ENCODE data around the gene TTC1.

The TTC1 gene

GRCh38 chr5:160087199-160087598, 78.3 kb downstream of the TTC1 start:
- DNase-seq (ENCODE audit: low spot score), result no peak

- no peak for DNase-seq (ENCODE audit: low spot score)
Observed at GRCh38 chr5:160088805-160089204, 79.9 kb downstream of the TTC1 start.

GRCh38 chr5:160089531-160089930, 80.6 kb downstream of the TTC1 start:
- no peak for DNase-seq (ENCODE audit: low spot score)

GRCh38 chr5:160090059-160090458, 81.1 kb downstream of the TTC1 start:
- DNase-seq (ENCODE audit: low spot score), result no peak

GRCh38 chr5:160092514-160092913, 83.6 kb downstream of the TTC1 start:
- no peak for DNase-seq (ENCODE audit: low spot score)

- peak; percentile 20 for DNase-seq (ENCODE audit: low spot score)
Observed at GRCh38 chr5:160092960-160093707, 84.2 kb downstream of the TTC1 start.

GRCh38 chr5:160096178-160096577, 87.2 kb downstream of the TTC1 start:
- no peak for DNase-seq (ENCODE audit: low spot score)

GRCh38 chr5:160097991-160098390, 89.1 kb downstream of the TTC1 start:
- no peak for DNase-seq (ENCODE audit: low spot score)

GRCh38 chr5:160105686-160106360, 96.9 kb downstream of the TTC1 start:
- no peak for DNase-seq (ENCODE audit: low spot score)

- DNase-seq (ENCODE audit: low spot score), result no peak
Observed at GRCh38 chr5:160108124-160108523, 99.2 kb downstream of the TTC1 start.
